LoVo (cell line): ENCODE measurements around the gene ARMH3.
A peak's percentile ranks its signal among the peaks of the same experiment; 100 is the strongest.

Experiments
- DNase-seq: peaks from one replicate; pipeline ENCODE4 v3.0.0-alpha.2; 2016; ENCODE audit warnings: low spot score

ARMH3 gene

GRCh38 chr10:101939008-101939648 is 116.8 kb downstream of the ARMH3 start:
- DNase-seq: peak; percentile 54

DNA sequence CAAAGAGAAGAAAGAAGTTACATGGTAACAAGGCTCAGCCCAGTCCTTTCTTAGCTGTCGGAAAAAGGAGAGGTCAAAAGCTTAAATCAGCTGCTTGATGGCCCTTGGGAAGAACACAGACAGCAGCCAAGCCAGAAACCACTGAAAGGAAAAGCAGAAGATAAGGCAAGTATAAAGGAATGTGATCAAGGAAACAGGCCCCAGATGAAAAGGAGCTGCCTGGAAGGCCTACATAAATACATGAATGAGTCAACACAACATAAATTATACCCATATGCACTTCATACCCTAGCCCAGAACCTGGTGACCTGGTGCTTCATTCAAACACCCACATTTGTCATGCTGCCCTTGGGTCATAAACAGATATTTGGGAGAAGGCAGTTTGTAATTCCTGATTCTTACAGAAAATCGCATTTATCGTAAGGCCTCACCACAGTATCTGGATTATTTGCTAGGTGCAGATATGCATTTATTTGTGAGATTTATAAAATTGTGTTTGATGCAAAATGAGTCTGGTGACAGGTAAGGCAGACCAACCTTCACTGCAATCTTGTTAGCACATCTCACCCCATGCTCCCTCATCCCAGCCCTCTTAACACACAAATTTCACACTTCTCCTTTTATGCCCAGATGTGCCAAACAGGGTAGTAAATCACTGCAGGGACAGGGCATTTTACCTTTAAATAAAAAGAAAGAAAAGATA is 117.5 kb downstream of the ARMH3 start:
- peak; percentile 33 for DNase-seq

- no peak for DNase-seq
Measured at GRCh38 chr10:101935431-101935830, 120.5 kb downstream of the ARMH3 start.

DNA sequence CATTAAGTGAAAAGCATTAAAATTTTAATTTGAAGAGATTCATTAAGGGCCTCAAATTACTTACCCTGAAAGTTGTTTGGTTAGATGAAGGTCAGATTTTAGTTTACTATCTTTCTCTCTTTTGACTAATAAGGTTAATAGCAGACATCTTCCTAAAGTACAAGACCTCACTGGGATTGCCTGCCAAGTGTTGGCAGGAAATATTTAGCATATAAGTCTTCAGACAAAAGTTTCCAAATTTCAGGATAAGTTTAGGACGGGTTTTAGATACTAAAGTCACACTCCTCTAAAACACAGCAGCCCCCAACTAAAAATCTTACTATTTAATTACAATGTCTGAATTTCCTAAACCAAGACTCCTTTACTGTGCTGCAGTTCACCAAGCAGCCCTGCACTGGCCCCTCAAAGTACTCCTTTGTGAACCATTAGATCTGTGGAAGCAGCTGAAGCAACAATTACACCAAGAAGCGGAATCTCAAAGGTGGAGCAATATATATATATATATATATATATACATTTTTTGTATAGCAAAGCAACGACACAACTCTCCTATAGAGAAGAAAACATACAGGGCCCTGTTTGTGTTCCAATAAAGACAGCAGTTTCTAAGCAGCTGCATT is 121.2 kb downstream of the ARMH3 start:
- DNase-seq: no peak

DNA sequence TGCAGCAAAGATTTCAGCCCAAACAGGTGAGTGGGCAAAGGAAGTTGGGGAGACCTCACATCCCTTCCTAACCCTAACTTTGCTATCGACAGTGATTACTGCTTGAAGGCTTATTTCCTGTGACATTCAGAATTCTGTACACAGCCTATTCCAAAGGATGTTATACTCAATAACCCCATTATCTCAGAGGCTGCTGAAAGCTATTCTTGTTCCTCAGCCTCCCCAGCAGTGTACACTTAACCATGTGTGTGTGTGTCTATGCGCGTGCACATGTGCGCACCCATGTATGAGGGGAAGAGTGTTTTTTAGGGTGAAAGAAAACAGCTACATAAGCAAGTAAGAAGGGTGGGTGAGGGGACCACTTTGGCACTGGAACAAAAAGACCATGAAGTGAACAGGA is 122.0 kb downstream of the ARMH3 start:
- DNase-seq: no peak

- no peak for DNase-seq
Measured at GRCh38 chr10:101932183-101932582, 123.8 kb downstream of the ARMH3 start.

DNA sequence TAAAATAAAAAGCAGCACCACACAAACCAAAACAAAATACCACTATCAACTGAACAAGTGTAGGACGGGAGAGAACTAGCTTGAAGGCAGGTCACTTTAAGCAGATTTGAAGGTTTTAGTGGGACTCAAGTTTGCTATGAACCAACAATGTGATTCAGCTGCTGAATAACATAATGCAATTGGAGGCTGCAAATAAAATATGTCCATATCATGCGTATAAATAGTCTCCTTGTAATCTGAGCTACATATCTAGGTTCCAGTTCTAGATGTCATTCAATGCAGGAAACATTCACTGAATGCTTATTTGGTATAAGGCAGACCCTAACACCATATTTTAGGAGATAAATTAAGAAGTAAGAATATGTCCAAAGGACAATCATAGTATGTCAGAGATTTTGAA is 130.9 kb downstream of the ARMH3 start:
- no peak for DNase-seq

GRCh38 chr10:101923256-101923655 is 132.7 kb downstream of the ARMH3 start:
- no peak for DNase-seq

- DNase-seq: no peak
Measured at GRCh38 chr10:101922846-101923245, 133.1 kb downstream of the ARMH3 start.

GRCh38 chr10:101920546-101920945 is 135.4 kb downstream of the ARMH3 start:
- DNase-seq: no peak

DNA sequence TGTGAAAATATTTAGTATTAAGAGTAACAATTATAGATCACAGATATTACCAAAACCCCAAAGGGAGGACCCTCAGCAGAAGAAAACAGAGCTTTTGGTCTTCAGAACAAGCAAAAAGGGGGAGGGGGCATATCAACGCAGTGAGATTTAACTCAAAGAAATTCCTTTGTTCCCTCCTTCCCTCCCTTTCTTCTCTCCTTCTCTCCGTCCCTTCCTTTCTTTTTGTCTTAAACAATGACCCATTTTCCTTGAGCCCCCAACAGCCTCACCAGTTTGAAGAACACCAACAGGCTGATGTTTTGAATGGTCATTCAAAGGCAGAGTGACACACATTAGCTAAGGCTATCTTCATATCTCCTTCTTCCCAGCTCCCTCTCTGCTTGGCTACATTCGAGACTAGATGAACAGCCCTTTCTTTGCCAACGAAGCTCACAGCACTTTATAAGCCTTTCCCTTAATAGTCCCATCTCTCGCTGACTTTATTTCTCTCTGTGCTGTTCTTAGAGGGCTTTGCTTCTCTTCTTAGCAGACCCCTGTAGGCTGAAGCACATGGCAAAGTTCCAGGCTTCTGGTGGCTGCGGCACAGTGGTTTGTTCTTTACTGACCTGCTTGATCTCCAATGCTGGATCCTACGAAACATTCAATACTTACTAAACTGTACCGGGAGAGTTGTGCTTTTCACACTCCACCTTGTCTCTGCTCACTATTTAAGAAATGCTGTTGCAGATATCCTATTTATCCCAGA is 136.8 kb downstream of the ARMH3 start:
- DNase-seq: no peak

DNA sequence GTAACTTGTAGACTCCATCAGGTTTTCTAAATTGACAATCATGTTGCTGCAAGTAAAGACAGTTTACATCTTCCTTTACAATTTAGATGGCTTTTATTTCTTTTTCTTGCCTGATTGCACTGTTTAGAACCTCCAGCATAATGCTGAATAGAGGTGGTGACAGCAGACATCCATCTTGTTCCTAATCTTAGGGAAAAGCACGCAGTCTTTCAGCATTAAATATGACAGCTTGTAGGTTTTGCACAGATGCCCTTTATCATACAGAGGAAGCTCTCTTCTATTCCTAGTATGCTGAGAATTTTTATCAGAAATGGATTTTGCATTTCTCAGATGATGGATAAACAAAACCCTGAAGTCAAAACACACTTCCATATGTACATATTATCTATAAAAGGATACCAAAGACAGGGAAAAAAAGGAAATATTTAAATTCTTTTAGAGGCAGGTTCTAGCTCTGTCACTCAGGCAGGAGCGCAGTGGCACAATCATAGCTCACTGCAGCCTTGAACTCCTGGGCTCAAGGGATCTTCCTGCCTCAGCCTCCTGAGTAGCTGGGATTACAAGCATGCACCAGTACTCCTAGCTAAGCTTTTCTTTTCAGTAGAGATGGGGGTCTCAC is 143.3 kb downstream of the ARMH3 start:
- DNase-seq: no peak

- no peak for DNase-seq
Measured at GRCh38 chr10:101906586-101907183, 149.3 kb downstream of the ARMH3 start.

DNA sequence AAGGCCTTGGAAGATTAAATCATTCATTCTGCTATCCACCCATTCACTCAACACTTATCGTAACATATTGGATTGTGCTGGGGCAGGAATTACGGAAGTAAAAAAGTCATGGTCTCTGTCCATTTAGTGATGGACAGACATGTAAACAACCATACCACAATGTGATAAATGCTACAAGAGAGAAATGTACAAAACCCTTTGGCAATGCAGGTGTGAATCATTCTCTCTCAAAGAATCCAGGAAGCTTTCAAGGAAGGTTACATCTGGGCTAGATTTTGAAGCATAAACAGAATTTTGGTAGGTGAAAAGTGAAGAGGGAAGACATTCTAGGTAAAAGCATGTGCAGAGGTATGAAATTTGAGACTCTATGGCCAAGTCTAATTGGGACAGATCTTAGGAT is 150.7 kb downstream of the ARMH3 start:
- DNase-seq: no peak

GRCh38 chr10:101903827-101904550 is 152.0 kb downstream of the ARMH3 start:
- no peak for DNase-seq

- no peak for DNase-seq
Measured at GRCh38 chr10:101902820-101903145, 153.2 kb downstream of the ARMH3 start.

- no peak for DNase-seq
Measured at GRCh38 chr10:101902032-101902819, 153.7 kb downstream of the ARMH3 start.

DNA sequence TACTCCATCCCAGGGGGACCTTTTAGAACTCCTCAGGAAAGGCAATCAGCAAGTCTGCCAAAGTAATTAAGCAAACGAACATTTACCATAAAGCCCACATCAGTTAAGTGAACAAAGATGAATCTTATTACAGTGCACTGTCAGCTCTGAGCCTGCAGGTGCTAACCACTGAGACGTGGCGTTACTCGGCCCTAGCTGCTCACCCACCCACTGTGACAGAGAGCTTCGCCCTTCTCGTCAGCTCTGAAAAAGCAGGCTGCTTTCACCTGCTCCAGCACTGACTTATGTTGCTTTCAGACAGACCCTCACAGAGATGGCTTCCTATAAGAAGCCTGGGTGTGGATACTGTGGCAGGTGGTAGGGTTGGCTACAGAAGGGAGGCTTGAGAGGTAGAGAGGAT is 154.6 kb downstream of the ARMH3 start:
- DNase-seq: no peak

GRCh38 chr10:101897633-101898032 is 158.3 kb downstream of the ARMH3 start:
- no peak for DNase-seq

DNA sequence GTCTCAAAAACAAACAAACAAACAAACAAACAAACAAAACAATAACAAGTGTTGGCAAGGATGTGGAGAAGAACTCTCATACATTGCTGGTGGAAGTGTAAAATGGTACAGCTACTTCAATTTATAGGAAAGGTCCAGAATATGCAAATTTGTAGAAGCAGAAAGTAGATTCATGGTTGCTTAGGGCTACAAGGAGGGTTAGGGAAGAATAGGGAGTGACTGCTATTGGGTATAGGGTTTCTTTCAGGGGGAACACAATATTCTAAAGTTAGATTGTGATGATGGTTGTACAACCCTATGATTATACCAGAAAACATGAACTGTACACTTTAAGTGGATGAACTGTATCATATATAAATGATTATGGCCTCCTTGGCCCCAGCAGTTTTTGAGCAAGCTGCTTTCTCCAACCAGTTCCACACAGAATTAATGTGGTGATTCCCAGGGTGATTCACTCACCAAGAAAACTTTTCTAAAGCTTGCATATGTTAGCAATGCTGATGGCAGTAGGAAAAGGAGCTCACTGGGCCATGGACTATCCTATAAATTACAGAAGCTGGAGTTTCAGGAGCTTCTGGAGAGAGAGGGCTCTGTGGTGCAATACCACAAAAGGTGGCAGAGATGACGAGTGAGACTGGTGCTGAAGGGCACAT is 159.6 kb downstream of the ARMH3 start:
- no peak for DNase-seq
